Measurements from ENCODE around the gene GSTM3. TPM values are rescaled to one million over a fixed set of nuclear protein-coding genes. Genes with fewer than 3 reads are reported as not detected.
A peak's percentile ranks its signal among the peaks of the same experiment; 100 is the strongest.

Gene GSTM3
- total RNA-seq, 2 experiments from 2014 or later = 14.8 to 15.4 TPM

DNA sequence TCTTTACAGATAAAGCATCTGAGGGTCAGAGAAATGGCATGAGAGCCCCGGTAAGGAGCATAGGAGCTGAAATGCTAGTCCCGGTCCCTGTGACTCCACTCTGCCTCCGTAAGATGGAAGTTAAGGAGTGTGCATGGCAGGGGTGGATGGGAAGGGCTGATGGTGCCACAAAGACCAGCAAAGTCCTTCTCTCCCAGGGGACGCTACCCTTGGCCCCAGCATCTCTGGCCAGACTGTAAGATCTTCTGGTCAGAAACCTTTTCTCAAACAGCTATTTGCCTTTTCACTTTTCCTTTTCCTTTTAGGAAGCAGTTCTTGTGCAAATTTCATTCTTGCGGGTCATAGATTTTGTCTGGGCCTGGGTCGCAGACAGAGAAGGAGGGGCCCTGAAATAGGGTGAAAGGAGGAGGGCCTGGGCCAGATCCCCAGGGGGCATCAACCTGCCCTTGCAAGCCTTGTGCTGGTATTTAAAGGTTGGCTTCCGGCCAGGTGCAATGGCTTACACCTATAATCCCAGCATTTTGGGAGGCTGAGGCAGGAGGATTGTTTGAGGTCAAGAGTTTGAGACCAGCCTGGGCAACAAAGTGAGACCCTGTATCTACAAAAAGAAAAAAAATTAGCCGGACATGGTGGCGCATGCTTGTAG lies 37.3 kb upstream of the GSTM3 start:
- Histone ChIP-seq H3K27me3 (ENCODE audit: control insufficient read depth in 1 of 2, insufficient read depth in 2 of 2, low read length in 2 of 2) (no peaks in the 10 kb centered on the region), H3K4me3 (ENCODE audit: low read length) (no peak overlapping the region), H3K36me3 (ENCODE audit: insufficient read depth, low read length) (no peaks in the 10 kb centered on the region), H3K4me1 (ENCODE audit: insufficient read depth, low read length) (peaks cover 17% of the 10 kb centered on the region), H3K9me3 (ENCODE audit: control insufficient read depth in 1 of 2, insufficient read depth in 1 of 2, low read length in 2 of 2) (peaks cover 0 to 6% of the 10 kb centered on the region in 2 experiments), H3K27ac (ENCODE audit: low read depth in 1 of 2, low read length in 2 of 2) (no peak overlapping the region)
- peaks cover 12% of the 10 kb centered on the region for H3K4me1 Mint-ChIP-seq (ENCODE audit: low read depth)
- ATAC-seq (ENCODE audit: poor library complexity) (no peak), DNase-seq (no peak)
- no peaks in the 10 kb centered on the region for H3K36me3 Mint-ChIP-seq (ENCODE audit: low read depth)
- intact Hi-C loops (cut with DNase I, micrococcal nuclease) = loop anchor here in 1 of 2 experiments (1.0 kb wide), 1 partner anchor 206 kb away; the partner anchor contains the start of gene AHCYL1
- no peak overlapping the region for H3K27ac Mint-ChIP-seq
- TF ChIP-seq, protein P1, sequence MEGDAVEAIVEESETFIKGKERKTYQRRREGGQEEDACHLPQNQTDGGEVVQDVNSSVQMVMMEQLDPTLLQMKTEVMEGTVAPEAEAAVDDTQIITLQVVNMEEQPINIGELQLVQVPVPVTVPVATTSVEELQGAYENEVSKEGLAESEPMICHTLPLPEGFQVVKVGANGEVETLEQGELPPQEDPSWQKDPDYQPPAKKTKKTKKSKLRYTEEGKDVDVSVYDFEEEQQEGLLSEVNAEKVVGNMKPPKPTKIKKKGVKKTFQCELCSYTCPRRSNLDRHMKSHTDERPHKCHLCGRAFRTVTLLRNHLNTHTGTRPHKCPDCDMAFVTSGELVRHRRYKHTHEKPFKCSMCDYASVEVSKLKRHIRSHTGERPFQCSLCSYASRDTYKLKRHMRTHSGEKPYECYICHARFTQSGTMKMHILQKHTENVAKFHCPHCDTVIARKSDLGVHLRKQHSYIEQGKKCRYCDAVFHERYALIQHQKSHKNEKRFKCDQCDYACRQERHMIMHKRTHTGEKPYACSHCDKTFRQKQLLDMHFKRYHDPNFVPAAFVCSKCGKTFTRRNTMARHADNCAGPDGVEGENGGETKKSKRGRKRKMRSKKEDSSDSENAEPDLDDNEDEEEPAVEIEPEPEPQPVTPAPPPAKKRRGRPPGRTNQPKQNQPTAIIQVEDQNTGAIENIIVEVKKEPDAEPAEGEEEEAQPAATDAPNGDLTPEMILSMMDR (IDR thresholded peaks at IDR 0.05) = no peak
- no peak overlapping the region for H3K4me3 Mint-ChIP-seq
- POLR2A ChIA-PET = interaction anchor here (1.3 to 2.7 kb wide), 7 partner anchors 24 to 230 kb away, joined by 3 to 44 read pairs (median 5); partner anchors contain the start of genes AHCYL1 and GNAI3
- H3K9me3 Mint-ChIP-seq = no peaks in the 10 kb centered on the region
- no peaks in the 10 kb centered on the region for H3K27me3 Mint-ChIP-seq
- CTCF ChIA-PET = interaction anchor here (1.0 to 5.6 kb wide), 5 partner anchors 23 to 232 kb away, joined by 3 to 133 read pairs (median 12); partner anchors contain the start of gene AHCYL1

DNA sequence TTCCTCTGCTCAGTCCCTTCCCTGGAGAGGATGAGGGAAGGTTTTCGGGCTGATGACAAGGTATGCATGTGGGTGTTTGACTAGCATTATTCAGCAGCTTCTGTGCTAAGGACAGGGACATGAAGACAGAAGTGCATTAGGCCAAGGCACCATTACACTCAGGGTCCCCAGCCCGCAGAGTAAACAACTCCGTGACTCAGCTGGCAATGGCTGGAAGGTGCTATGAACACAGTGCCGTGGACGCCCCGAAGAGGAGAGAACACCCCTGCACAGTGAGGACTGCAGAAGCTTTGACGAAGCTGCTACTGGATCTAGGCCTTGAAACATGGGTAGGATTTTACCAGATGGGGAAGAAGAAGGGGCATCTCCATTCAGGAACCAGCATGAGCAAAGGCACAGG lies 36.6 kb upstream of the GSTM3 start:
- Histone ChIP-seq H3K9me3 (ENCODE audit: control insufficient read depth in 1 of 2, insufficient read depth in 1 of 2, low read length in 2 of 2) (peaks cover 0 to 6% of the 10 kb centered on the region in 2 experiments), H3K4me3 (ENCODE audit: low read length) (no peak overlapping the region), H3K4me1 (ENCODE audit: insufficient read depth, low read length) (peaks cover 17% of the 10 kb centered on the region), H3K36me3 (ENCODE audit: insufficient read depth, low read length) (no peaks in the 10 kb centered on the region), H3K27me3 (ENCODE audit: control insufficient read depth in 1 of 2, insufficient read depth in 2 of 2, low read length in 2 of 2) (no peaks in the 10 kb centered on the region), H3K27ac (ENCODE audit: low read depth in 1 of 2, low read length in 2 of 2) (no peak overlapping the region)
- ATAC-seq (ENCODE audit: poor library complexity) = no peak
- H3K27ac Mint-ChIP-seq = no peak overlapping the region
- POLR2A ChIA-PET = interaction anchor here (0.6 to 2.7 kb wide), 11 partner anchors 13 to 257 kb away, joined by 3 to 44 read pairs (median 5); partner anchors contain the start of genes AHCYL1, GNAI3 and STRIP1
- TF ChIP-seq, protein P1 (IDR thresholded peaks at IDR 0.05) = no peak
- CTCF ChIA-PET = interaction anchor here (0.8 to 5.6 kb wide), 14 partner anchors 8 to 252 kb away, joined by 3 to 133 read pairs (median 4); partner anchors contain the start of gene AHCYL1
- intact Hi-C loops (cut with DNase I, micrococcal nuclease) = loop anchor here in 1 of 2 experiments (1.0 kb wide), 1 partner anchor 207 kb away; the partner anchor contains the start of gene AHCYL1
- peaks cover 12% of the 10 kb centered on the region for H3K4me1 Mint-ChIP-seq (ENCODE audit: low read depth)
- DNase-seq = no peak
- H3K9me3 Mint-ChIP-seq = no peaks in the 10 kb centered on the region
- no peaks in the 10 kb centered on the region for H3K27me3 Mint-ChIP-seq
- H3K36me3 Mint-ChIP-seq (ENCODE audit: low read depth) = no peaks in the 10 kb centered on the region
- no peak overlapping the region for H3K4me3 Mint-ChIP-seq

DNA sequence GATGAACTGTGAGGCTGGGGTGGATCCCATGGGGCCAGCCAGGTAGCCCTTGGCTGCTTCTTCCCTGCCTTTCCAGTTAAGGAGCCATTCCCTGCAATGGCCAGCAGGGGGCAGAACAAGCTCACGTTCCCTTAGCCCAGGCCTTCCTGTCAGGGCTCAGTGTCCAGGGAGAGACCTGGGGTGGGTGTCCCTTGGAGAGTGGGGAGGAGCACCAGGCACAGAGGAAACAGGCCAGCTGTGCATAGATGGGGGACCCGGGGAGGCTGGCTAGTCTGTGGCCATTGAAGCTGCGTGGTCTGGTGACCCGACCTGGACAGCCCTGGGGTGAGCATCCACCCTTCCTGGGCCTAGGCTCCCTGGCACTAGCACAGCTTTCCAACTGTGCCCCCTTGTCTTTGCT lies 36.1 kb upstream of the GSTM3 start:
- Histone ChIP-seq H3K27me3 (ENCODE audit: control insufficient read depth in 1 of 2, insufficient read depth in 2 of 2, low read length in 2 of 2) (no peaks in the 10 kb centered on the region), H3K4me3 (ENCODE audit: low read length) (no peak overlapping the region), H3K4me1 (ENCODE audit: insufficient read depth, low read length) (peaks cover 21% of the 10 kb centered on the region), H3K36me3 (ENCODE audit: insufficient read depth, low read length) (no peaks in the 10 kb centered on the region), H3K9me3 (ENCODE audit: control insufficient read depth in 1 of 2, insufficient read depth in 1 of 2, low read length in 2 of 2) (peaks cover 0 to 6% of the 10 kb centered on the region in 2 experiments), H3K27ac (ENCODE audit: low read depth in 1 of 2, low read length in 2 of 2) (no peak overlapping the region)
- DNase-seq (peak; percentile 61 to 89 (median 70)), ATAC-seq (ENCODE audit: poor library complexity) (peak; percentile 86)
- POLR2A ChIA-PET = interaction anchor here (0.6 to 2.7 kb wide), 12 partner anchors 14 to 257 kb away, joined by 3 to 44 read pairs (median 4); partner anchors contain the start of genes AHCYL1, GNAI3 and STRIP1
- no peak overlapping the region for H3K4me3 Mint-ChIP-seq
- TF ChIP-seq, protein P1 (IDR thresholded peaks at IDR 0.05) = peak; percentile 92
- H3K4me1 Mint-ChIP-seq (ENCODE audit: low read depth) = peaks cover 12% of the 10 kb centered on the region
- intact Hi-C loops (cut with DNase I, micrococcal nuclease) = loop anchor here (1.0 kb wide), 1 partner anchor 207 kb away; the partner anchor contains the start of gene AHCYL1 (in 2 of the 2)
- H3K27ac Mint-ChIP-seq = no peak overlapping the region
- CTCF ChIA-PET = interaction anchor here (0.8 to 5.6 kb wide), 14 partner anchors 9 to 253 kb away, joined by 3 to 133 read pairs (median 4); partner anchors contain the start of gene AHCYL1
- no peaks in the 10 kb centered on the region for H3K9me3 Mint-ChIP-seq
- no peaks in the 10 kb centered on the region for H3K27me3 Mint-ChIP-seq
- H3K36me3 Mint-ChIP-seq (ENCODE audit: low read depth) = no peaks in the 10 kb centered on the region

Data from CD4-positive, alpha-beta T cell (primary cell).